H4 (cell line): ENCODE measurements around the gene L3MBTL3. TPM values are rescaled to one million over a fixed set of nuclear protein-coding genes. Genes with fewer than 3 reads are reported as not detected.
A peak's percentile ranks its signal among the peaks of the same experiment; 100 is the strongest.

Experiments used
- DNase-seq: peaks from one replicate; pipeline ENCODE4 v3.0.0-alpha.2; 2015; ENCODE audit warnings: low spot score
- total RNA-seq: library from RNA; depleted of rRNA; stranded (reverse); fragments of >200 nt; shearing (Covaris generic); gene quantifications from 2 replicates; pipeline ENCODE4 v1.2.3, GENCODE V29; 2014; rRNA removed

Gene L3MBTL3
- total RNA-seq = 5.9 and 7.4 TPM in 2 replicates

DNA sequence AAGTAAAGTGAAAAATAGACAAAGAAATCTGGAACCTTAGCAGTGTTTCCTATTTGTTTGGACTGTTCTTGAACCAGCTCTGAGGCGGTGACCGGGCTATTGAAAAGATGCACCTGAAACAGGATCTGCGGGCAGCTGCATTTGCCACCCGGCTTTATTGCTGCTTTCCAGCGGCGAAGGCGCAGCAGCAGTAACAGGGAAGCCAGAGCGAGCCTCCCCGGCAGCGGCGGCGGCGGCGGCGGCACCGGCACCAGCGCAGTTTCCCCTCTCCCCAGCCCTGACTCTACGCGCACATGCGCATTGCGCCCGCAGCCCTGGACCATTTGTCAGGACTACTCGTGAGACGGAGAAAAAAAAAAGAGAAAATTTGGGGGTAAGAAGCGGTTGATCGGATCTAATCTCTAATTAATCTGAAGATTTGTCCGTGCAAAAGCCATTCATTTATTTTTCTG, at the start of gene L3MBTL3:
L3MBTL3 (plus strand) TSS at position 290 of the 452 bp plus-strand sequence. CDS start 24,119 bp downstream, outside the sequence.
- peak; percentile 22 for DNase-seq

DNA sequence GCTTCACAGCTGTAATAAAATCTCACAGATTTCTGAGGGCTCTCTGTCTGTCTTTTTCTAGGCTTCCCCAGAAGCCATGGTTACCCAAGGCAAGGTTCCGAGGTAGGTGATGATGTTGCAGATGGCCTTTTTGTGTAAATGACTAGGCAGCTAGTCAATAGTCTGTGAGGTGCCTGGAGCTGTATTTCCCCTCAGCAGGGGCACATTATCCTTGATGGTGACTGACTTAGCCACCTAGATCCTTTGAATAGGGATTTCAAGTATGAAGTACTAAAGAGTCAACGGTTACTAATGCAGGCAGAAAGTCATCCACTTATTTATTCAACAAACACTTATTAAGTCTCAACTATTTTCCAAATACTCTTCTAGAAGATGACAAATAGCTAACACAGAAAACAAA, 49.3 kb upstream of the L3MBTL3 start:
- DNase-seq = no peak

DNA sequence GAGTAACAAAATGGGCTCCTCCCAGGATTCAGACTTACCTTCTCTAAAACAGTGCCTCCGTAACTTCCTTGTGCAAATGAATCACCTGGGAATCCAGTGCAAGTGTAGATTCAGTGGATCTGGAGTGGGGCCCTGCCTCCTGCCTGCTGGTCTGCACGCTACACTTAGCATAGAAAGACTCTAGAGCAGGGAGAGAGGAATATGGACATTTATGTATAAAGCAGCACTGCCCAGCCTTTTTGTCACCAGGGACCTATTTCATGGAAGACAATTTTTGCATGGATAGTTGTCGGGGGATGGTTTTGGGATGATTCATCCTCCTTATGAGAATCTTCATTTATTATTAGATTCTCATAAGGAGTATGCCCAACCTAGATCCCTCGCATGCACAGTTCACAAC, 42.3 kb upstream of the L3MBTL3 start:
- DNase-seq = no peak

DNA sequence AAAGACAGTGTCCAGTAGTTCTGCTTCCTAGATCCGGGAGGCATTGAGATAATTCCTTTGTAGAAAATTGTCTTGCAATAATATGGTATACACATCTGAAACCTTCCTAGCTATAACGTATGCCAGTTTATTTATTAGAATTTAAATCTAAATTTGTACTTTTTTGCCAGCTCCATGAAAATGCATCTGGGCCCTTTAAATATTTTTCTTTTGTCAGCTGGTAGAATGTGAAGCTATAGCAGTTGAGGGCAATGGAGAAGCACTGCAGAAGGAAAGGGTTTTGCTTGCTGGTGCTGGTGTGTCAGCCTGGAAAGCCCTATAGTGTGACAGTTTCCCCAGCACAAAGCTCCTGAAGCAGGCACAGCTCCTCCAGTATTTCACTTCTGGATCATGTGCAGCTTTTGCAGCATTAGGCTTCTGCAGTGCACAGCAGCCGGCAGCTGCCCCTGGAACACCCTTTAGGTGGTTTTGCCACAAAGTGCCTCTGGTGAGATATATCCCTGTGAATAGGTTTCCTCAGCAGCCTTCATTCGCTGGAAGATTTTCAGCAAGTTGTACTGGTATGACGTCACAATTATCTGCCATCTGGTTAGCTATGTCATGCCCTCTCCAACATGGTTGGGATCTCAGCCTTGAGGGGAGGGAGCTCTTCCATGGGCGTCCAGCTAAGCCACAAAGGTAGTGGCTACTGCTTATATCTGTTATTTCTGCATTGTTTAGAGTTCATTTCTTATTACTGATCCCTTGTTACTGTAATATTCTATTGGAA, 40.0 kb upstream of the L3MBTL3 start:
- no peak for DNase-seq

DNA sequence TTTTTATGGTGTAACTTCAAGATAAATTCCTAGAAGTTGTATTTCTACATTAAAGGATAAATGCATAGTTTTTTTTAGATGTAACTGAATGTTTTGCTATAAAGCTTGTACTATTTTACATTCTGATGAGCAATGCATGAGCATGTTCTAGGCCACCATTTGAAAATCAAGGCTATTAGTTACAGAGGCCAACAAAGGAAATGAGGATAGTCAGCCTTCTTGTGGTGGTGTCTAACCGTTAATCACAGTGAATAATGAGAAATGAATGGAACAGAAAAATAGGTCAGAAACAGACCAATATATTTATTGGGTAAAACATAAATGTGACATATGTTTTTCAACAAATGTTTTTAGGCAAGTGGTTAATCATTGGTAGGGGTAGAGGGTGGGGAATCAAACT, 37.6 kb upstream of the L3MBTL3 start:
- no peak for DNase-seq

DNA sequence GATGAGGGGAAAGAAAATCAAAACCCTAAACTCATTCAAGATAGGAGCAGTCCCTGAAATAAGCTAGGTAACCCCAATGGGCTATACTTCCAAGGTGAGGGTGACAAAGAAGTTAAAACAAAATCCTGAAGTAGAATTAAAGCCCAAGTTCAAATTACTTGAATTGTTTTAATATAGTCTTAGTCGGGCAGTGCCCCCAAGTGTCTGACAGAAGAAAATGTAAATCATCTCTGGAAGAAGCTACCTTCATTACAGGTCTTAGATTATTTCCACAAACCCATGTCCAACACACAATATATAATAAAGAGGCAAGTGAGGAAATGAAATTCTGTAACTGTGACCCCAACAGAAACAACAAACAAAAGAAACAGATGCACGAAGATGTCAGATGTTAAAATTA, 36.8 kb upstream of the L3MBTL3 start:
- no peak for DNase-seq

DNA sequence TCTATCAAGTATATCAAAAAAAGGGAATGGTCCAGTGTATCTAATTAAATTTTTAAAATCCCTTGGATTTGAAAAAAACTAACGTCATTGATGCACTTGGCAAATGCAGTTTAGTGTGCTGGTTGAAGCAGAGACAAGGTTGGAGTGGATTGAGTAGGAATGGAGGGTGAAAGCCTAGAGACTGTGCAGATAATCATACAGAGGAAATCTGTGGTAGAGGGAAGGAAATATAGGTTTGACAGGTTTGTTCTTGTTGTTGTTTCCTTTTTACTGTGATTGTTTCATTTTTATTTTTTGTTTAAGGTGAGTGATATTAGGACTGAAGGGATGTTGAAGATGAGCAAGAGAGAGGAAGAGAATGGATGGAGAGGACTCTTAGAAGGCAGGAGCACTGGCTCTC, 29.0 kb upstream of the L3MBTL3 start:
- DNase-seq = no peak

DNA sequence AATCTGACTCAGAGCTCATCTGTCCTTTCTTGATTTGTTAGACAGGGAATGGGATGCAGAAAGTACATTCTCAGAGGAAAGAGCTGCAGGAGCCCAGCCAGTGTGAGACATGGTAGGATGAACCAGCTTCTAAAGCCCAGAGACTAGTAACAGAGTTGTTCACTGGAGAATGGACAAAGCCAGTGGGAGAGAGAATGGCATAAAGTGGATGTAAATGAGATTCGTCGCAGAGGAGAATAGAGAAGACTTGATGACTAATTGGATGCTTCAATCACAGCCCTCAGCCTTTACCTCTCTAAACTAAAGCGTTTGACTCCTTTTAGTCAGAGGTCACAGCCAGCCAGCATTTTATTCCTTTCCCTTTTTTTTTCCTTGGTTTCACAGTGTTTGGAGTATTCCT, 25.5 kb upstream of the L3MBTL3 start:
- no peak for DNase-seq

DNA sequence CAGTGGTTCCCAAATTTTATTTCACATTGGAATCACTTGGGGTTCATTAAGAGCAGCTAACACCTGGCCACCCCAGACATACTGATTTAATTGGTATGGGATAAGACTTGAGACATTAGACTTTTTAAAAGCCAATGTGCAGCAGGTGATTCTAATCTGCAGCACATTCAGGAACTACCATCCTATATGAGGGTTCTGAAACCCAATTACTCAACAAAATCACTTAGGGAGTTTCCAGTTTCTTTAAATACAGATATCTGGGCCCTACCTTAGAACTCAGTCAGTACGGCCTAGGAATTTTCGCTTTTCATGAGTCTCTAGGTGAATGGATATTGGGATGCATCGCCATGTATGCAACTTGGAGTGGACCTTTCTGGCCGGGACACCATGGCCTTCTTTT, 24.0 kb upstream of the L3MBTL3 start:
- DNase-seq = no peak

DNA sequence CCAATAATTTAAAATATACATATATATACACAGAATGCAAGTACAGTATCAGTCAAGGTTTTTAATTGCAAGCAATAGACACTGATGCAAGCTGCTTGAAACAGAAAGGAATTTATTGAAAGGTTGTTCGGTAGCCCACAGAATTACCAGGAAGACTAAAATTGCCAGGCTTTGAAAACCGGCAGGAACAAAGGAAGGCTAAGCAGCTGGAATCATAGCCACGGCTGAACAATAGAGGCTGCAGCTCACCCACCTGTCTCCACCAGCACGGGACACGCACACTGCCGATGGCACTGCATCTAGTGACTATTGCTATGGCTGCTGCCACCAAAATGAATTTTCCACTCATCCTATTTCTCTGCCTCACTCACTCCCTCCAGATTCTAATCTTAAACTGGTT, 22.0 kb upstream of the L3MBTL3 start:
- no peak for DNase-seq

DNA sequence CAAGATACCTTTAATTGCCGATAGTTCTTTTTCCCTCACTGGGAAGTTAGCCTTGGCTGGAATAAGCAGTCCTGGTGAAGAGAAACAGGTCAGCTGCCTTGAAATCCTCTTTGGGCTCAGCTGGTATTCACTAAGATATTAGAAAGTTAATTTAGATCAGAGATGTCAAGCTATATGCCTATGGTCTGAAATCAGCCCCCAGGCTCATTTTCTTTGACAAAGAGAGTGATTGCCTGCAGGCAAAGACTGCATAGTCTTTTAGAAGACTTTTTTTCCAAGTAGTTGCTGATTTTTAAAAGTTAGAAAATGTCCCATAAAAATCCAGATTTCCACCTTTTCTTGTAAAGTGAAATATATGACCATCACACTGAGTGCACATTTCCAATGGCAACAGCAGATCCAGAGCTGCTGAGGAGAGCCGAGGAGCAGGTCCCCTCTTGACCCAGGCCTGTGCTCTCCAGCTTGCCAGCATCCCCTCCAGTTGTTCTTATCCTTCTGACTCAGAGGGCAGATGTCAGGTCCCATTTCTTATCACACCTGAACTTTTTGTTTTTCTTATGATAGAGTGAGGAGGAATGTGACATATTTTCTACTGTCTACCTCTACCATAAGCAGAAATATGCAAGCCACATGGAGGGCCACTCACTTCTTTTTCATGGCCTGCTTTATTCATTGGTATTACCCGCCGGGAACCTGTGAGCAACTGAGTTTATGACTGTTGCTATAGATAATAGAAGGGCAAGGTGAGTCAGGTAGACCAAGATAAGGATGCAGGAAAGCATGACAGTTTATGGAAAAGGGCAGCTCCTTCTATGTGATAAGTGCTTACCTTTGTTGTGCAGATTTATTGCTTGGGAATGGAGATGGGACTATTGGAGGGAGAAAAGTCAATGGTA, 17.6 kb upstream of the L3MBTL3 start:
- no peak for DNase-seq

DNA sequence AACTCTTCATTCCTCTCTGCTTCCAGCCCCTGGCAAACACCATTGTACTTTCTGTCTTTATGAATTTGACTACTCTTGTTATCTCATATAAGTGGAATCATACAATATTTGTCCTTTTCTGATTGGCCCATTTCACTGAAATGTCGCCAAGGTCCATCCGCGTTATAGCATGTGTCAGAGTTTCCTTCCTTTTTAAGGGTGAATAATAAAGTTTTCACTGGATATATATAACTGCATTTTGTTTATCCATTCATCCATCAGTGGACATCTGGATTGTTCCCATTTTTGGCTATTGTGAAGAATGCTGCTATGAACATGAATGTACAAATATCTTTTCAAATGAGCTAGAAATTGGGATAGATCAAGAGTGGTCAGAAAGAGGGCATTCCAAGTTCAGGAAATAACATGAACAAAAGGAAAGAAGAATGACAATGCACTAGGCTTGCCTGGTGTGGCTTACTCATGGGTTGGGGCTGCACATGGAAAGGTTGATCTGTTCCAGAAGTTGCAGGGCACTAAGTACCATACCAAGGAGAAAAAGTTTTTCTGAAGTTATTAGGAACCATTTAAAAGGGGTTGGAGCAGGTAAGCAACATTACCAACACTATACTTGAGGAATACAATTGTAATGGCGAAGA, 10.0 kb upstream of the L3MBTL3 start:
- no peak for DNase-seq

DNA sequence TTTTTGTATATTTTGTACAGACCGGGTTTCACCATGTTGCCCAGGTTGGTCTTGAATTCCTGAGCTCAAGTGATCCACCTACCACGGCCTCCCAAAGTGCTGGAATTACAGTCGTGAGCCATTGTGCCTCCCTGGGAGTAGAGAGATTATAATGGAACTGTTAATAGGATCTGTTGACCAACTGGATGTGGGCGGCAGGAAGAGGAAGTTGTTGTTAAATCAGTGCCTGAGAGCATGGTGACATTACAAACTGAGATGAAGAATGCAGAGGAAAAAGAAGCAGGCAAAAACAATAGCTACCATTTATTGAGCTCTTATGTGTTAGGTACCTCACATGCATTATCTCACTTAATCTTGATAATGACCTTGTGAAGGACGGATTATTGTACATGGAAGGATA, 9.2 kb upstream of the L3MBTL3 start:
- no peak for DNase-seq

DNA sequence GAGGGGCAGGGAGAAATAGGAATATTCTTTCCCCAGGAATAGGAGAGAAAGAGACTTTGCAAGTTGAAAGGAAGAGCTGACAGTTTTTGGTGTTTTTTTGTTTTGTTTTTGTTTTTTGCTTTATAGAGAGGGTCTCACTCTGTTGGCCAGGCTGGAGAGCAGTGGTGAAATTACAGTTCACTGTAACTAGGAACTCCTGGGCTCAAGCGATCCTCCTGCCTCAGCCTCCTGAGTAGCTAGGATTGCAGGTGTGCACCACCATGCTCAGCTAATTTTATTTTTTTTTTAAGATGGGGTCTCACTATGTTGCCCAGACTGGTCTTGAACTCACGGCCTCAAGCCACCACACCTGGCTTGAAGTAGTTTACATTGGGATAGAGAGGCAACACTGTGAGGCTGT, 8.0 kb upstream of the L3MBTL3 start:
- DNase-seq = no peak

DNA sequence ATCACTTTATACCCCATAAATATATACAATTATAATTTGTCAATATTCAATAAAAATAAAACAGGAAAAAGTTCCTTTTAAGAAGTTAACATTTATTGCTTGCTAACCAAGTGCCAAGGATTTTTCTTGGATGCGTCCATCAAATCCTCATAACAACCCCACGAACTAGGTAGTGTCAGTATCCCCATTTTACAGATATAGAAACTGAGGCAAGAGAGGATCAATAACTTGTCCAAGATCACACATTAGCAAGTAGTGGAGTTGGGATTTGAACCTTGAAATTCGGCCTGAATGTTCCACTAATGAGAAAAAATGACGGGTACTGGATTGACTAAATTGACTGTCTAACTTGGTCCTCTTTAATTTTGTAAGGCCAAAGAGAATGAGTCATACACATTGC, 5.7 kb upstream of the L3MBTL3 start:
- DNase-seq = no peak

DNA sequence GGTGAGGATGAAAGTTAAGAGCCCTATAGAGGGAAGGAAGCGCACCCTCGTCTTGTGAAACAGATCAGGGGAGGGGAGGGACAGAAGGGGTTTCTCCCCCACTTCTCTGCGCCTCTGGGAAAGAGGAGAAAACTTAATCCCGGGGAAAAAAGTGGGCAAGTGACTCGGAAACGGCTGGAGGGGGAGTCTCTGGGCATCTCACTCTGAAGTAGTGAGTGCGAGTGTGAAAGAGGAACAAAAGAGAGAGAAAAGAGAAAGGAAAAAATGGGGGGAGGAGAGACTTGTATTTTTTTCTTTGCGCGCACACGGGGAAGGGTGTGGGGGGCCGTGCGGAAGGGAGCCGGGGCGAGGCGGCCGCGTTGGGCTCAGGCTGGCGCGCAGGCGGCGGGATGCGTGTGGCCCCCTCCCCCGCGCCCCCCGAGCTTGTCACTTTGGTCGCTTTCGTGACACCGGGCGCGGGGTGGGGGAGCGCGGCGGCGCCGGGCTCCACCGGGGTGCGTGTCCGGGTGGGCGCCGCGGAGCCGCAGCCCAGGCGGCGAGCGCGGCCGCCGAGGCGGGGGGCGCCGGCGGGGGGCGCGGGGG, 454 bp downstream of the L3MBTL3 start:
- no peak for DNase-seq

DNA sequence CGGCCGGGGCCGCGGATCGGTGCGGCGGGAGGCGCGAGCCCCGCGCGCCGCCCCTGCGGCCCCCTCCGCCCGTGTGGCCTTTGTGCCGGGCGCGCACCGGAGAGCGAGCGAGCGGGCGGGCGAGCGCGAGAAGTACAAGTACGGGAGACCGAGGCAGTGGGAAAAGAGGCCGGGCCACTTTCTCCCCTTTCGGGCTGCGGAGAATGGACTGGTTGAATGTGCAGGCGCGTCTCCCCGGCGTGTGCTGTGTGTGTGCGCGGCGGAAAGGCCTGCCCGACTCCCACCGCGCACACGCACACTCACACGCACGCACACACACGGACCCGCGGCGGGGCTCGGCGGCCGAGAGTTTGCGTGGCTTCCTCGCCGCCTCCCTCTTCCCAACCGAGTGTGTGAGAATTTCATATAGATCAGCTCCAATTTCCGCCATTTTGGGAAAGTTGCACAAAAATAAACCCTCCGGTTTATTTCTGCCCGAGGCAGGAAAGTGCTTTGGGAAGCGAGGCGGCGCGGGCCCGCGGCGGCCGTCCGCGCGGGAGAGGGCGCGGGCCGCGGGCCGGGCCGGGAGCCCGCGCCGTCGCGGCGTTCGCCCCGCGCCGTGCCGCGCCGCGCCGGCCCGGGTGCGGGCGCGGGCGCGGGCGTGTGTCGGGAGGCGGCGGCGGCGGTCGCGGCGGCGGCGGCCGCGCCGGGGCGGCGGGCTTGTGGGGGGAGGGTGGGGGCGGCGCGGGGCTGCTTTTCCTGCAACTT, 1.1 kb downstream of the L3MBTL3 start:
- no peak for DNase-seq

DNA sequence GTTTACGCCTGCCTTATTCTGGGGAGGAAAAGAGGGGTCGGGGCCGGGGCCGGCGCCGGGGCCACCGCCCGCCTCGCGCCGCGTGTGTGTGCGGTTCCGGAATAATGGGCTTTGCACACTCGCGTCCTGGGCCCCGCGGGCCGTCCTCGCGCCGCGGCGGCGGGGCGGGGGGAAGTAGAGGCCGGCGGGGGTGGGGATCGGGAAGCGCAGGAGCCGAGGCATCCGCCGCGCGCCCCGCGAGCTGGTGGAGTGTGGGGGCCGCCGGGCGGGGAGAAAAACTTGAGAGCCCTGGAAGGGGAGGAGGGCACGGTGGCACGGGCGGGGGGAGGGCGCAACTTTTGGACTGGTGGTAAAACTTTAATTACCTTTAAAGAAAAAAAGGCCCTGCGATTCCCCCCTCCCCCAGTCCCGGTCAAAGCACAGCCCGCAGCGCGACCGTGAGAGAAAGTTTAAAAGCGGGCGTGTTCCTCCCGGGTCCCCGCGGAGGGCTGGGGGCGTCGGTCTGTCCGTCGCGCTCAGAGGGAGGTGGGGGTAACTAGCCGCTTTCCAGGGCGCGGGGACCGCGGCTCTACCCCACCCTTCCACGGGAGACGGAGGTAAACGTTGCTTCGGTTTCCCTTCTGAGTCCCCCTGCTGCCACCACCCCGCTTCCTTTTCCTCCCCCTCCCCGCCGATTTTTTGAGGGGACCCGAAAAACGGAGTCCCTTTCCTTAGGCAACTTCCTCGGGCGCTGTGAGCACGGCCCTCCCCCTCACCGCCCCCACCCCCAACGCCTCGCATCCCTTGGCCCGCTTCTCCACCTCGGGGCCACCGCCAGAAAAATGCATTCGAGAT, 1.9 kb downstream of the L3MBTL3 start:
- DNase-seq = no peak

DNA sequence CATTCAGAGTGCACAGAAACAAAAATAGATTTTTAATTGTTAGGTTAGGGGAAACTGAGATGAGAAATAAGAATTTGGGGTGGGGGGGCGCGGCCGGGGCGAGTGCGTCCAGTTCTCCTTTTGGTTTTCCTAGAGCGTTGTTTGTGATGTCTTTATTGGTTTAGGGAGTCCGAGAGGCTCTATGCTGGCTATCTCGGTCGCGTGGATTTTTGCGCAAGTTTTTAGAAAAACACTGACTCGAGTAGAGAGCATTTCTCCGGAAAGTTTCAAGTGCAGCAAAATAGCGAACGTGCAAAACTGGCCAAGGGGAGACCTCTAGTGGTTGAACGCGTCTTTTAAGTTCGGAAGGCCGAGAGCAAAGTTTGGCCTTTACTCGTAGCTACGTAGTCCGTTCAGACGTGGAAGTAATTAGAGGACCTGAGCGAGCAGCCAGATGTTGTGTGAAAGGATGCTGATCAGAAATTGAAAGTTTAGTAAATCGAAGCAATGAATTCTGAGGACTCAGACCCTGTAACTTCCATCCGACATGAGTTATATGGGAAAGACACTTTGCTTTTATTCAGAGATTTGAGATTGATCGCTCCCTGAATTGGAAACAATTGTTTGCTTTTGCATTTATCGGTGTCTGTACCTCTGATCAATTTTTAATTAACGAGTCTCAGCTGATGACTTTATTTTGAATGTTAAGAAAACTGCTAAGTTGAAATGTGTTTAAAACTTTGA, 2.7 kb downstream of the L3MBTL3 start:
- peak; percentile 77 for DNase-seq

DNA sequence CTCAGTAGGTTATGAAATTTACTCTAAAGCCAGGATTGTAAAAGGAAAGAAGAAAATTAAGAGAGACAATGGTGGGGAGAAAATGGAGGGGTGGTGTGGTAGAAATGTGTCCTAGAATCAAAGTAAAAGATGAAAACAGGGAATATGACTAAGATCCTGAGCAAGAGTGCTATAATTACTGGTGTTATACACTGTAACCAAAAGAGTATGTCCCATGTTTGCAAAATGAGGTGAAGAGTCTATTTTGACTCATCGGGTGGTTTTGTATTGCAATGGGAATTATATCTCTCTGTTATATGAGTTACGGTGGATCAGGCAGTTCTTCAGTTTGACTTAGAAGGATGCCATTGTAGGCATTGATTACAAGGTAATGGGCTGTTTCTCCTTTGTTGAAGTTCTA, 8.5 kb downstream of the L3MBTL3 start:
- DNase-seq = no peak
